Measurements from ENCODE around the gene SYCP2. TPM values are rescaled to one million over a fixed set of nuclear protein-coding genes. Genes with fewer than 3 reads are reported as not detected.

Gene SYCP2
- total and polyA plus RNA-seq, 2 of the 8 experiments (the other 6 are each of a cell fraction or from before 2014, with no cell fraction given), result 0.02 to 0.50 TPM

DNA sequence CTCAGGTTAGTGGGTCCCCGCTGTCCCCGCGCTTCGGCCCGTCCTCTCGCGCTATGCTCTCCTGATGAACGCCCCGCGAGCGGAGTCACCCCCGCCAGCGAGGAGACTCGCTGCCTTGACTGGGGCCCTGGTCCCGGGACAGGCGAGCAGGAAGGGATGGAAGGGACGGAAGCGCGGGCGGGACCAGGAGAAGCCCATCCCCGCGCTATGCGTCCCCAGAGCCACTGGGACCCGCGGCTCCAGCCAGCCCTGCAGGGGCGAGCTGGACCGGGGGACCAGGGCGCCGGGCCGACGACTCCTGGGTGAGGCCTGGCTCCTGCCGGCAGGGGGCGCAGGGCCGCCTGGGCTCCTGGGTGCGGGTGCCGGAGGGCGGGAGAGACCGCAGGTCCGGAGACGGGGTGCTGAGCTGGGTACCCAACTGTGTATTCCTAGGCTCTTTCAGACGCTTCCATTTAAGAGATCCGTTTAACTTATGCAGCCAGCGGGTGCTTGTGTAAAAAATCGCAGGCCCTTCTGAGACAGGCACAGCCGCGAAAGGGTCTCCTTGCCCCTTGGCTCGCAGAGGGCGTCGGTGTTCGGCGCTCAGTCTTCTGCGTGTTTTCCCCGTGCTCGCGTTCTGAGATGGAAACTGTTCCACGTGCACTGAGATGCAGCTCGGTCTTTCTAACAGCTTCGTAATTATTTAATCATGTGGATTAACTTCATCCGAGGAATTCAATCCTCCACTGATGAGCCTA lies 580 bp upstream of the SYCP2 start:
- ChIA-PET POLR2A (ENCODE audit: partially characterized antibody) (no interaction called here), CTCF (ENCODE audit: partially characterized antibody) (interaction anchor here (0.8 to 3.5 kb wide), 12 partner anchors 11 to 345 kb away, joined by 3 to 23 read pairs (median 4); partner anchors contain the start of gene CDH26)
- Histone ChIP-seq H2BK5ac (ENCODE audit: low read depth, low read length) (no peak overlapping the region), H3K23me2 (ENCODE audit: low read depth, low read length) (peaks cover 6% of the 10 kb centered on the region; the same call in 1 of the 2 replicates), H4K8ac (ENCODE audit: extremely low read depth, insufficient read depth, low read length) (0 out of 2 replicates have a peak overlapping the region, but pooled peaks have one; percentile 18), H2AFZ (ENCODE audit: low read length) (peak overlapping the region; percentile 98), H3K9me3 (ENCODE audit: insufficient read depth in 2 of 2, low read depth in 1 of 2, low read length in 1 of 2) (peaks cover 3 to 15% of the 10 kb centered on the region in 2 experiments; a peak in 3 of 4 replicates), H3K27me3 (replicated peaks in 1 of 4; ENCODE audit: control insufficient read depth in 3 of 4, extremely low read depth in 1 of 4, insufficient read depth in 3 of 4, low read length in 3 of 4) (peaks cover 5 to 31% (median 25%) of the 10 kb centered on the region in 4 experiments), H2BK120ac (replicated peaks; ENCODE audit: low read depth, low read length) (no peak overlapping the region), H2BK12ac (ENCODE audit: low read depth, low read length) (no peak overlapping the region), H2AK5ac (ENCODE audit: low read depth, low read length) (no peak overlapping the region), H3K4me3 (ENCODE audit: extremely low read depth in 1 of 4, insufficient read depth in 2 of 4, low read depth in 3 of 4, low read length in 4 of 4) (peak overlapping the region; percentile 27 to 63 (median 41)), H3K79me1 (ENCODE audit: low read depth, low read length) (no peaks in the 10 kb centered on the region), H3K14ac (ENCODE audit: insufficient read length) (no peak overlapping the region), H3K4ac (replicated peaks; ENCODE audit: insufficient read length, low read depth, low read length) (no peak overlapping the region), H3K4me1 (replicated peaks in 1 of 4; ENCODE audit: control insufficient read depth in 3 of 4, insufficient read depth in 4 of 4, low read length in 3 of 4) (no peaks in the 10 kb centered on the region), H3K4me2 (ENCODE audit: insufficient read depth in 1 of 2, low read depth in 2 of 2, low read length in 2 of 2) (peak overlapping the region; percentile 37 to 91), H2BK15ac (ENCODE audit: low read length) (no peak overlapping the region), H4K5ac (ENCODE audit: insufficient read length, low read depth, low read length) (no peak overlapping the region), H3K18ac (ENCODE audit: extremely low read depth, low read length) (no peak overlapping the region; the same call in 1 of the 2 replicates), H4K91ac (replicated peaks; ENCODE audit: insufficient read length, low read length) (no peak overlapping the region), H3K56ac (replicated peaks; ENCODE audit: insufficient read length, low read depth, low read length) (no peak overlapping the region), H3K9ac (replicated peaks in 1 of 4; ENCODE audit: extremely low read depth in 1 of 4, low read depth in 3 of 4, low read length in 3 of 4) (no peak overlapping the region; a peak in 1 of 7 replicates), H4K20me1 (replicated peaks in 1 of 2; ENCODE audit: control insufficient read depth in 1 of 2, insufficient read depth in 2 of 2, low read length in 2 of 2) (peaks cover 0 to 5% of the 10 kb centered on the region in 2 experiments), H3K27ac (ENCODE audit: low read depth, low read length) (no peak overlapping the region), H2BK20ac (ENCODE audit: low read length) (no peak overlapping the region), H3K36me3 (ENCODE audit: control insufficient read depth in 2 of 4, insufficient read depth in 4 of 4, low read length in 3 of 4) (peaks cover 0 to 10% (median 0%) of the 10 kb centered on the region in 4 experiments; a peak in 2 of 8 replicates), H3K23ac (ENCODE audit: insufficient read length) (no peak overlapping the region), H3K79me2 (ENCODE audit: control insufficient read depth in 1 of 2, insufficient read depth in 2 of 2, low read length in 2 of 2) (no peaks in the 10 kb centered on the region)
- 16% methylated on average over 50 of the region's 59 CpGs; no CpG with 5 or more reads in 1 of the 2 experiments for WGBS, 2 experiments (ENCODE audit: extremely low coverage in 1 of 2, insufficient coverage in 1 of 2, insufficient read length in 1 of 2, insufficient replicate concordance in 2 of 2, low coverage in 1 of 2, low lambda C conversion rate in 2 of 2, missing lambda C conversion rate in 1 of 2)
- FAIRE-seq, result no peak
- DNase-seq (ENCODE audit: low read depth in 1 of 2, low spot score in 2 of 2), result peak in 1 of 2 experiments; percentile 90
- TF ChIP-seq KDM1A (IDR thresholded peaks at IDR 0.05; ENCODE audit: borderline replicate concordance, low read length) (no peak), SRF (IDR thresholded peaks at IDR 0.05; ENCODE audit: low read depth, low read length) (no peak), RBBP5 (IDR thresholded peaks at IDR 0.05; ENCODE audit: borderline replicate concordance, low read depth, low read length) (peak; percentile 27; the same call in 1 of the 2 replicates), NANOG (IDR thresholded peaks at IDR 0.05; ENCODE audit: insufficient read depth, low read depth, low read length, poor library complexity, severe bottlenecking) (no peak), SIN3A (conservative IDR thresholded peaks at IDR 0.05 in 1 of 2, IDR thresholded peaks at IDR 0.05 in 1 of 2; ENCODE audit: low read depth in 1 of 2, low read length in 2 of 2) (no peak), SAP30 (IDR thresholded peaks at IDR 0.05; ENCODE audit: insufficient read depth, insufficient replicate concordance, low read length) (no peak)
- TF ChIP-seq, protein P1, sequence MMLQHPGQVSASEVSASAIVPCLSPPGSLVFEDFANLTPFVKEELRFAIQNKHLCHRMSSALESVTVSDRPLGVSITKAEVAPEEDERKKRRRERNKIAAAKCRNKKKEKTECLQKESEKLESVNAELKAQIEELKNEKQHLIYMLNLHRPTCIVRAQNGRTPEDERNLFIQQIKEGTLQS (IDR thresholded peaks at IDR 0.05; ENCODE audit: insufficient read depth, low read depth, low read length), result no peak
- TF ChIP-seq, protein P2, sequence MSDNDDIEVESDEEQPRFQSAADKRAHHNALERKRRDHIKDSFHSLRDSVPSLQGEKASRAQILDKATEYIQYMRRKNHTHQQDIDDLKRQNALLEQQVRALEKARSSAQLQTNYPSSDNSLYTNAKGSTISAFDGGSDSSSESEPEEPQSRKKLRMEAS (IDR thresholded peaks at IDR 0.05), result peak; percentile 58; the same call in 1 of the 2 replicates
- TF ChIP-seq, protein P3, sequence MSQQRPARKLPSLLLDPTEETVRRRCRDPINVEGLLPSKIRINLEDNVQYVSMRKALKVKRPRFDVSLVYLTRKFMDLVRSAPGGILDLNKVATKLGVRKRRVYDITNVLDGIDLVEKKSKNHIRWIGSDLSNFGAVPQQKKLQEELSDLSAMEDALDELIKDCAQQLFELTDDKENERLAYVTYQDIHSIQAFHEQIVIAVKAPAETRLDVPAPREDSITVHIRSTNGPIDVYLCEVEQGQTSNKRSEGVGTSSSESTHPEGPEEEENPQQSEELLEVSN (IDR thresholded peaks at IDR 0.05), result peak; percentile 84

Measured in H1 (cell line).